Sigmoid colon (tissue), 4 donors: ENCODE measurements around the gene UBE2D3.

Experiments used
- CTCF ChIP-seq, 4 experiments: fragments of 450-650 bp in 3 of 4; fragments of 200-600 bp in 1 of 4; IDR thresholded peaks; one replicate each; pipeline ENCODE4 v1.5.1; 2016 to 2019; ENCODE audit warnings: antibody characterized with exemption in 4 of 4, mild to moderate bottlenecking in 3 of 4, moderate library complexity in 2 of 4
- EP300 ChIP-seq, 4 donors: sonication (generic); formaldehyde crosslinking; IDR thresholded peaks; one replicate each; pipeline ENCODE4 v1.6.1; 2017; ENCODE audit warnings: antibody characterized with exemption in 4 of 4
- POLR2A ChIP-seq, 2 donors: fragments of 450-650 bp; IDR thresholded peaks; one replicate each; pipeline ENCODE4 v1.6.1; 2016; ENCODE audit warnings: antibody characterized with exemption in 2 of 2, mild to moderate bottlenecking in 2 of 2, moderate library complexity in 2 of 2

- TF ChIP-seq POLR2A (IDR thresholded peaks at IDR 0.05): no peak
- TF ChIP-seq EP300 (IDR thresholded peaks at IDR 0.05): no peak
- TF ChIP-seq CTCF (IDR thresholded peaks at IDR 0.05): no peak
Observed at GRCh38 chr4:102847687-102848086, 20.3 kb upstream of the UBE2D3 start.
